ENCODE measurements around the gene ELL2. TPM values are rescaled to one million over a fixed set of nuclear protein-coding genes. Genes with fewer than 3 reads are reported as not detected.
"Not testable (repeated sequence)": the region's sequence is repeated elsewhere in the genome, so short reads cannot be mapped to it uniquely, and the experiment has no call there.

Gene ELL2
- total RNA-seq, 1 donor from 2014 or later: 103 TPM

DNA sequence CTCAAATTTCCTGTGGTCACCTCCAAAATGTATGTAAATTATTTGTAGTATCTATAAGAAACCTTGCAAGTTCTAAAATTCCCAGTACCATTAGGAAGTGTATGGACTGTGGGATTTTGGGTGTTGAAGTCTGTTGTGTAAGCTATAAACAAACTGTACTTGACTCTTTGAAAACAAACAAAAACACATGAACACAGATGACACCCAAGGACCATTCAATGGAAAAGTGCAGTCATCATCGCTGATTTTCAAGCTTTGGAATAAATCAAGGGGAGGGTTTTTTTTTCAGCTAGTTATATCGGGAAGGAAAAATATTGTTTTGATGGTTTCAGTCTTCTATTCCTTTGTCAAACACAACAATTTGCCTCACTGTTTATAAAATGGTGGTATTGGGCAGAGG lies 49.6 kb downstream of the ELL2 start:
- Mint-ChIP-seq H3K27me3 (no peaks in the 10 kb centered on the region), H3K36me3 (ENCODE audit: low read depth) (peaks cover 48% of the 10 kb centered on the region), H3K4me3 (no peak overlapping the region), H3K27ac (no peak overlapping the region), H3K9me3 (no peaks in the 10 kb centered on the region), H3K4me1 (peaks cover 34% of the 10 kb centered on the region)
- DNase-seq: peak; percentile 9
- intact Hi-C loops (cut with micrococcal nuclease): no loop called here

DNA sequence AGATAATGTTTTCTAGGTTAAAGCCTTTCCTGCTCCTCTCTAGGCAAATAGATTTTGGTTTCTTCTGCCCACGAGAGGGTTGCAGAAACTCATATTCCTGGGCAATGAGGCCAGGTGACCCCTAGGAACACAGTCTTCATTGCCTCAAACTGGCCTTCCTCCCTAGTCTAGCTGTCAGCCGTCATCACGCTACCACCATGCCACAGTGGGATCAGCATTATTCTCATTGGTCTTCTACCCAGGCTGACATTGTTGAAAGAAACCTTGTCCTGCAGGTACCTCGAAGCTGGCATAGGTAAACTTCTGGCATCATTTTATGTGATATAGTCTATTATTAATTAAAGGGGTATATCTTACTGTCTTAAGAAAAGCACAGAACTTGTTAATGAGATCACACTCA lies 51.1 kb downstream of the ELL2 start:
- peak; percentile 35 for DNase-seq
- Mint-ChIP-seq H3K27me3 (no peaks in the 10 kb centered on the region), H3K9me3 (no peaks in the 10 kb centered on the region), H3K4me3 (no peak overlapping the region), H3K4me1 (peaks cover 20% of the 10 kb centered on the region), H3K36me3 (ENCODE audit: low read depth) (peaks cover 45% of the 10 kb centered on the region), H3K27ac (no peak overlapping the region)
- intact Hi-C loops (cut with micrococcal nuclease): no loop called here

DNA sequence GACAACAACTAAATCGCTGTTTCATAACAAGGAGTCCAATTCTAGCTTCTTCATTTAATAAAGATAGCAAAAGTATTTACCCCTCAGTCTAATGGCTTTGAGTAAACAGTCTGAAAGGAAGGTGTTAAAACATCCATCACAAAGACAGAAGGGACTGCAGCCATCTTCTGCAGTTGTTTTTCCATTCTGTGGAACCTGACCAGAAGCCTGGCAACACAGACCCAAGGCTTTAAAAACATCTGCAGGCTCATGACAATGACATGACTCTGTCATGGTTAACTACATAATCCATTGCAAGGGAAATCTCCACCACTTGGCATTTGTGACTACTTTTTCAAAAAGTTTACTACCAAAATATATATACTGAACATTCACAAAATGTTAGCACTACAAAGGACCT lies 51.9 kb downstream of the ELL2 start:
- intact Hi-C loops (cut with micrococcal nuclease): no loop called here
- H3K27ac Mint-ChIP-seq: no peak overlapping the region
- H3K36me3 Mint-ChIP-seq (ENCODE audit: low read depth): peaks cover 50% of the 10 kb centered on the region
- no peaks in the 10 kb centered on the region for H3K27me3 Mint-ChIP-seq
- H3K4me1 Mint-ChIP-seq: peaks cover 18% of the 10 kb centered on the region
- no peak overlapping the region for H3K4me3 Mint-ChIP-seq
- DNase-seq: peak; percentile 32
- no peaks in the 10 kb centered on the region for H3K9me3 Mint-ChIP-seq

DNA sequence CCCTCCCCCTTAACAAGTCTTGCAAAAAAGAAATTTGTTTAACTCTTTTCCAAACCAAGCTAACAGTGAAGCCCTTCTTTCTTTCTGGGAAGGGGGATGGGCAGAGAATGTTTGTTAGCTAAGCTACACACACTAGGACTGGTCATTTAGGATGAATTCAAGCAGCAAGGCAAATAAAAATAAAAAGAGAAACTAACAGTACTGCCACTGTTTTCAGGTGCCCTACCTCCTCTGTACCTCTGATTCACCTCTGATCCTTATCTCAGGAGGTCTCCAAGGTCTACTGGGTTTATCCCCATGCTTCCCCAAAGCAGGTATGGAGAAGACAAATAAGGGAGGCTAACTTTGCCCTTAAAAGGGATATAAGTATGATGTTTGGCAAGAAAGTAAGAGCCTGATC lies 52.9 kb downstream of the ELL2 start:
- no peak overlapping the region for H3K4me3 Mint-ChIP-seq
- peaks cover 54% of the 10 kb centered on the region for H3K36me3 Mint-ChIP-seq (ENCODE audit: low read depth)
- no peaks in the 10 kb centered on the region for H3K27me3 Mint-ChIP-seq
- DNase-seq: peak; percentile 34
- peak overlapping the region; percentile 21 for H3K27ac Mint-ChIP-seq
- H3K4me1 Mint-ChIP-seq: peaks cover 19% of the 10 kb centered on the region
- intact Hi-C loops (cut with micrococcal nuclease): no loop called here
- peaks cover 2% of the 10 kb centered on the region for H3K9me3 Mint-ChIP-seq

DNA sequence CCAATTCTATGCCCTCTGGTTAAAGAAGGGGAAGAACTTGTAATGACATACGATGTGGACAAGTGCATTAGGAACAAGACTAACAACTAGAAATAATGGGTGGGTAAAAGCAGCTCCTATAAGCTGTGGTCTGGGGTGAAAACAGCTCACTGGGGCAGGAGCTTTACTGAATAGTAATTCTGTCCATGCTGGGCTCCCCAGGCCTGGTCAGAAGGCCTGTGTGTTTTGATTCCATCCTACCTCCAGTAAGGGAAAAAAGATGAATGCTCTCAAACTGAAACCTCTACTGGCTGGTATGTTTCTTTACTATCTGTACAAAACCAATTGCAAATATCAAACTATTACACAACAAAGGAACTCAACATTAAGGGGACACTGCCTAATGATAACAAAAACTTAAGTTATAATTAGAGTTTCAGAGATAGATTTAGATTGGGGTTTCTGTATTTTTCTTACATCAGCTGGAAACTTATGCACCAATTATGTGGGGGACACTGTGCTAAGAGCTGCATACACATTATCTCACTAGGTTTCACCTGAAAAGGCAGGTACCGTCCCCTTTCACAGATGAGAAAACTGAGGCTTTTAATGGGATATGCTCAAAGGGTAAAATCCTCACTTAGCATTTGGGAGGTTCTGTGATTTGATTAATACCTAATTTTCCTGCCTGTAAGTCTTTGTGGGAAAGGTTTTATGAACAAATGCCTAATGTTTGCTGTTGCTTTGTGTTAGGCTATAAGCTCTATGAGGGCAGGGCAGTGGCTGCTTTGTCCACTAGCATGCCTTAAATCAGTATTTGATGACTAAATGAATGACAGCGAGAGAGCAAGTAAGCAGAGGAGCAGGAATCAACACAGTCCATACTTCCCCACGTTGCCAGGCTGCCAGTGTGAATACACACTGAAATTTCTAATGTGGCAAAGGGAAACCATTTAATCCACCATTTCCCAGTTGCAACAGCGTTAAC lies 53.6 kb downstream of the ELL2 start:
- H3K9me3 Mint-ChIP-seq: peaks cover 5% of the 10 kb centered on the region
- intact Hi-C loops (cut with micrococcal nuclease): no loop called here
- H3K36me3 Mint-ChIP-seq (ENCODE audit: low read depth): peaks cover 54% of the 10 kb centered on the region
- no peak overlapping the region for H3K27ac Mint-ChIP-seq
- no peaks in the 10 kb centered on the region for H3K27me3 Mint-ChIP-seq
- H3K4me1 Mint-ChIP-seq: peaks cover 23% of the 10 kb centered on the region
- DNase-seq: peak; percentile 48
- H3K4me3 Mint-ChIP-seq: no peak overlapping the region

DNA sequence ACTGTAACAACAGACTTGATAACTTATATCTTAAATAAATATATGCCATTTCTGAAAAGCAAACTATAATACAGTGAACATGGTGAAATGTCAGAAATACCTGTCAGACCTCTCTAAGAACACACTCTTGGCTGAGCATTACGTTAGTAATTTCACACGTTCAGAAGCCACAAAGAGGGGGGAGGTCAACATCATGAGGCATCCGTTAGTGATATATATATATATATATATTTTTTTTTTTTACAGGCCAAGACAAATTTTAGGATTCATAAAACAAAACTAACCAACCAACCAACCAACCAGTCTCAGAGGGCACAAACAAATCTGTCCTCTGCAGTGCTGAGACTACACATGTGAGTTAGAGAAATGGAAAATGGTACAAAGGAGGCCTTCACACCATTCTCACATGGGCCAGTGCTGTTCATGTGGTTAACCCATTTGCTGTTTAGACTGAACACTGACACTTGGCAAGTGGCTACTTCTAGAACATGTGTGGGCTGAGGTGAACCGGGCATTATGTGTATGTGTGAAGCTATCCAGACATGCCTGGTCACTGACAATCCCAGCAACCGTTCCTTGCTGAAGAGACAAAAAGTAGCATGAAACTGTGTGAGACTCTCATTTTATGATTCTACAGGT lies 54.5 kb downstream of the ELL2 start:
- Mint-ChIP-seq H3K27me3 (no peaks in the 10 kb centered on the region), H3K36me3 (ENCODE audit: low read depth) (peaks cover 52% of the 10 kb centered on the region), H3K27ac (no peak overlapping the region), H3K4me1 (peaks cover 23% of the 10 kb centered on the region), H3K4me3 (no peak overlapping the region), H3K9me3 (peaks cover 5% of the 10 kb centered on the region)
- peak; percentile 51 for DNase-seq
- intact Hi-C loops (cut with micrococcal nuclease): no loop called here

DNA sequence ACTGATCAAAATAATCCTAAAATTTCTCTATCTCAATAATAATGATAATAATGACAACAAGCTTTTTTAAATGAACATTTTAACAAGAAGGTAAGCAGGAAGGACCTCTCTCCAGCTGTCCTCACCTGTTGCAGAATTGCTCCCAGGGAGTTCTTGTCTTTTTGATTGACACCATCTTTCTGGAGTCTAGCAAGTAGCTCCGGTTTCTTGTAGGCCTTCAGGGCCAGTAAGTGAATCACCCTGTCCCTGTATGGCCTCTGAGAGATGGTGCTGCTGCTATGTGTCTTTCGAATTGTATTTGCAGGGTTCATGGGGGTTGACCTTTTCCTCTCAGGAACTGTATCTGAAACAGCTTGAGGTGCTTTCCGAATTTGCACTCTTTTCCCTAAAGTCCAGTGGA lies 55.3 kb downstream of the ELL2 start:
- peak; percentile 36 for DNase-seq
- H3K27me3 Mint-ChIP-seq; intact Hi-C loops (cut with micrococcal nuclease); H3K27ac Mint-ChIP-seq; H3K9me3 Mint-ChIP-seq; H3K4me3 Mint-ChIP-seq: not testable (repeated sequence)
- H3K36me3 Mint-ChIP-seq (ENCODE audit: low read depth): peaks cover 48% of the 10 kb centered on the region
- H3K4me1 Mint-ChIP-seq: peaks cover 24% of the 10 kb centered on the region

DNA sequence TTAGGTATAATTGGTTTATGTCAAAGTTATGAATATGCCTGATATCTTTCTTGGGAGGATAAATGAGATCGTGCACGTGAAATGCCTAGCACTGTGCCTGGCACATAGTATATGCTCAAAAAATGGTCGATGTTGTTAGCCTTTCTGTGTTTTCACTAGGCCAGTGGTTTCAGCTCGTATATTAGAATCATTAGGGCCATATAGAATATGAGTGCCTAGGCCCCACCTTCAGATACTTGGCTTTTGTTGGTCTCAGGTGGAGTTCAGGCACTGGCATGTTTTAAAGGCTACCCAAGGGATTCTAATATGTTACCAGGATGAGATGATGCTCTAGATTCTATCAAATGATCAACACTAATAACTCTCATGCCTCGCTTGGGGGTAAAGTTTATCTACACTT lies 56.8 kb downstream of the ELL2 start:
- peak; percentile 23 for DNase-seq
- peaks cover 46% of the 10 kb centered on the region for H3K36me3 Mint-ChIP-seq (ENCODE audit: low read depth)
- H3K4me3 Mint-ChIP-seq: no peak overlapping the region
- H3K27me3 Mint-ChIP-seq: no peaks in the 10 kb centered on the region
- intact Hi-C loops (cut with micrococcal nuclease): no loop called here
- H3K27ac Mint-ChIP-seq: no peak overlapping the region
- peaks cover 24% of the 10 kb centered on the region for H3K4me1 Mint-ChIP-seq
- peaks cover 5% of the 10 kb centered on the region for H3K9me3 Mint-ChIP-seq

DNA sequence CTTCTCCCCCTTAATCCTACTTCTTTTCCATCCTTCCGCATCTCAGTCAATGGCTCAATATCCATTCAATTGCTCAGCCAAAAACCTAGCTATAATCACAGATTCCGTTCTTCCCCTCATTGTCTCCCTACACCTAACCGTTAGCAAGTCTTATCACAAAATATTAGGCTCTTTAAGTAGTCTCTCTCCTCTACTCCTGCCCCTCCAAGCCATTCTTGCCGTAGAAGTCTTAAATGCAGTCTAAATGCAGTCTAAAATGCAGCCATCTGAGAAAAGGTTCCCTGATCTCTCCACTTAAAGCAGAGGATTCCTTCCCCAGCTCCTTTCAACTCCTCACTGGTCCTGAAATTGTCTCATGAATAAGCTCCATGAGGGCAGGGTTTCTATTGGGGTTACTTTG lies 57.8 kb downstream of the ELL2 start:
- no peaks in the 10 kb centered on the region for H3K27me3 Mint-ChIP-seq
- H3K27ac Mint-ChIP-seq: no peak overlapping the region
- intact Hi-C loops (cut with micrococcal nuclease): no loop called here
- peaks cover 19% of the 10 kb centered on the region for H3K4me1 Mint-ChIP-seq
- H3K4me3 Mint-ChIP-seq: no peak overlapping the region
- DNase-seq: peak; percentile 24
- H3K9me3 Mint-ChIP-seq: peaks cover 5% of the 10 kb centered on the region
- peaks cover 48% of the 10 kb centered on the region for H3K36me3 Mint-ChIP-seq (ENCODE audit: low read depth)

DNA sequence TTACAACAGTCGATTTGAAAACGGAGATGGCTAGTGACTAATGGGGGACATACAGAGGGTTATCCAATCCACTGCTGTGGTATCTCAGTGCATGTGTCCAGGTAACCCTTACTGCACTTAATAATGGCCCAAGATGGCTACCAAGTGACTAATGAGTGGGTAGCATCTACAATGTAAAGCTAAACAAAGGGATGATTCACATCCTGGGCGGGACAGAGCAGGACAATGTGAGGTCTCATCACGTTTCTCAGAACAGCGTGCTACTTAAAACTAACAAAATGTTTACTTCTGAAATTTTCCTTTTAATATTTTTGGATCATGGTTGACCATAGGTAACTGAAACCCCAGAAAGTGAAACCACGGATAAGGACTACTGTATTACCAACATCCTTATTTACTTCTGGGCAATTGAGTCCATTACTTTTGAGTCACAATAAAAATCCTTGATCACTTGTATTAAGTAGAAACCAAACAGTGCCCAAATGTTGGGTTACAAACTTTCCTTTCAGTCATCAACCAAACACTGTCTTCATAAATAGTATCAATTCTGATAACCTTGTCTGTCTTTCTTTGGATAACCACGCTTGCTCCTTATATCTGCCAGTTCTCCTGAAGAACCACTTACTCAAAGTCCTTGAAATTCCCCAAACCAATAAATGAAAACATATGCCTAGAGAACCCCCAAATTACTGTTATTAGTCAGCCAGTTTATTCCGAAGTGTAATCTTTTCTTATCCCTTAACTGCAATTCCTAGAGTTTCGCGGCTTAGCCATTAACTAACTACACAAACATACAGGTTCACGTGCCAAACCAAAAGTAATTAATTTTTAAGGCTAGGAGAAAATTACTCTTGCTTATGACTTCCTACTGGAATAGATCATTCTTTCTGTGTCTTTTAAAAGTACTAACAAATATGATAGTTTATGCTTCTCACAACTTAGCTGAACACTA lies 59.7 kb downstream of the ELL2 start:
- no peak overlapping the region for H3K27ac Mint-ChIP-seq
- no peaks in the 10 kb centered on the region for H3K27me3 Mint-ChIP-seq
- no peak overlapping the region for H3K4me3 Mint-ChIP-seq
- peaks cover 17% of the 10 kb centered on the region for H3K4me1 Mint-ChIP-seq
- intact Hi-C loops (cut with micrococcal nuclease): no loop called here
- peaks cover 55% of the 10 kb centered on the region for H3K36me3 Mint-ChIP-seq (ENCODE audit: low read depth)
- peak; percentile 53 for DNase-seq
- H3K9me3 Mint-ChIP-seq: peaks cover 5% of the 10 kb centered on the region

DNA sequence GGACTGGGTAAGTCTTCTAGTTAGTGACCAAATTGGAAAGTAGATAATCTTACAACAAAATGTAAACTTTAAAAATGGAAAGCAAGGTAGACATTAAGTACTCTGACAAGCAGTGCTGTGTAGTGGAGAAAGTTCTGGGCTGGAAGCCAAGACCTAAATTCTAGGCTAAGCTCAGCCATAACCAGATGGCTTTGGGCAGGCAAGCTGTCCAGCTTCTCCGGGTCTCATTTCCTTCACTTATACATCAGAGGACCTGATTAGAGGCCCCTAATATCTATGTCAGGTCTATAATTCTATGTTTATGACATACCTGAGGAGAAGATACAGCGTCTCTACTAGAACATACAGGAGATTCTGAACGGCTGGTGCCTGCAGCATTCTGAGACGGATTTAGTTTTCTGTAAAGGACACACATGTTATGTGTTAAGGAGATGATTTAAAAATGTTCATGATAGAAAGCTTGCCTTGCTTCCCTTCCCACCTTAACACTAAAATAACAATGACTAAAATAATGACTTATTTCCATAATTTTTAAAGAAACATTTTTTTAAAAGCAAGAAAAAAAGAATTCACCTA lies 61.2 kb downstream of the ELL2 start:
- Mint-ChIP-seq H3K36me3 (ENCODE audit: low read depth) (peaks cover 54% of the 10 kb centered on the region), H3K4me1 (peaks cover 19% of the 10 kb centered on the region), H3K4me3 (no peak overlapping the region), H3K9me3 (peaks cover 5% of the 10 kb centered on the region), H3K27ac (no peak overlapping the region), H3K27me3 (no peaks in the 10 kb centered on the region)
- intact Hi-C loops (cut with micrococcal nuclease): no loop called here
- DNase-seq: peak; percentile 48

DNA sequence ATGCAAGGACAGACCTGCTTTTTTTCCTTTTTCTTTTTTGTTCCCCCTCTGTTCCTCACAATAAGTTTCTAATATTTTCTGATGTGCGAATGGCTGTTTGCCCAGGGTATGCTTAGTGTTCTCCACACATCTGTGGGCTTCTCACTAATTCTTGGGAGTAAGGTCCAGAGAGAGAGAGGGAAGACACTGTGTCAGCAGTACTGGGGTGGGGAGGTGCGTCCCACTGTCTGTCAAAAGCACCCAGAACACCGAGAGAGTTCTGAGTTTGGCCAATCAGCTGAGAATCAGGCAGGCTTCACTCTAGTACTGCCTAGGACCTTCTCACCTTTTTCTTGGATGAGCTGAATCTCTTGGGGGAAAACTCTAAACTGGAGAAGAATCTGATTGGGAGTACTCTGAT lies 61.8 kb downstream of the ELL2 start:
- Mint-ChIP-seq H3K4me3 (no peak overlapping the region), H3K9me3 (peaks cover 5% of the 10 kb centered on the region), H3K27me3 (no peaks in the 10 kb centered on the region), H3K27ac (no peak overlapping the region), H3K36me3 (ENCODE audit: low read depth) (peaks cover 55% of the 10 kb centered on the region), H3K4me1 (peaks cover 20% of the 10 kb centered on the region)
- intact Hi-C loops (cut with micrococcal nuclease): no loop called here
- DNase-seq: peak; percentile 43

DNA sequence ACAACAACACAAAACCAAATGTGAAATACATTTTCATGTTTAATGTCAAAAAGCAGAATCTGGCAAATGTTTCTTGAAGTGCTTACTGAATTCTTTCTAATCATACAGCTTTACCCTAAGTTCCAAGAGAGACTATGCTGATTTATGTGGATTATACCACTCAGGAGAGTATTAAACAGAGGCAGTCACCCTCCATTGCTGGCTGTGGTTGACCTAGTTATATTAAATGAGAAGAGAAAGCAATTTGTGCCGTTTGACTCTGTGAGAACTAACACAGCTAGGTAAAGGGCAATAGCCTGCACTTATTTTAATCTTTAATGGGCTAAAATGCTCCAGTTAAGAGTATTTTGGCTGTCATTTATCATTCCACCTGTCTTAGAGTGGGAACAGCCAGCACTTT lies 62.6 kb downstream of the ELL2 start:
- peaks cover 23% of the 10 kb centered on the region for H3K4me1 Mint-ChIP-seq
- DNase-seq: peak; percentile 50
- no peak overlapping the region for H3K27ac Mint-ChIP-seq
- no peaks in the 10 kb centered on the region for H3K27me3 Mint-ChIP-seq
- peaks cover 5% of the 10 kb centered on the region for H3K9me3 Mint-ChIP-seq
- intact Hi-C loops (cut with micrococcal nuclease): no loop called here
- H3K4me3 Mint-ChIP-seq: no peak overlapping the region
- peaks cover 54% of the 10 kb centered on the region for H3K36me3 Mint-ChIP-seq (ENCODE audit: low read depth)
